Measurements from ENCODE around the gene PLEKHG1. TPM values are rescaled to one million over a fixed set of nuclear protein-coding genes. Genes with fewer than 3 reads are reported as not detected.

The PLEKHG1 gene
- total RNA-seq, 1 donor from 2014 or later = 42.2 TPM

GRCh38 chr6:150635906-150636514 lies 36.3 kb downstream of the PLEKHG1 start:
- peaks cover 83% of the 10 kb centered on the region for H3K4me1 Mint-ChIP-seq (ENCODE audit: low read depth)
- peak overlapping the region; percentile 83 for H3K27ac Mint-ChIP-seq
- peak overlapping the region; percentile 8 for H3K4me3 Mint-ChIP-seq (ENCODE audit: low read depth)
- no peak for DNase-seq (ENCODE audit: low spot score, unreplicated experiment)
- H3K36me3 Mint-ChIP-seq (ENCODE audit: insufficient read depth) = peaks cover 10% of the 10 kb centered on the region
- TF ChIP-seq CTCF (IDR thresholded peaks at IDR 0.05; ENCODE audit: unreplicated experiment) = no peak
- H3K27me3 Mint-ChIP-seq = no peaks in the 10 kb centered on the region
- H3K9me3 Mint-ChIP-seq (ENCODE audit: low read depth) = peaks cover 4% of the 10 kb centered on the region

- H3K9me3 Mint-ChIP-seq (ENCODE audit: low read depth) = peaks cover 4% of the 10 kb centered on the region
- peaks cover 10% of the 10 kb centered on the region for H3K36me3 Mint-ChIP-seq (ENCODE audit: insufficient read depth)
- no peak overlapping the region for H3K27ac Mint-ChIP-seq
- H3K4me1 Mint-ChIP-seq (ENCODE audit: low read depth) = peaks cover 80% of the 10 kb centered on the region
- H3K27me3 Mint-ChIP-seq = no peaks in the 10 kb centered on the region
- no peak for DNase-seq (ENCODE audit: low spot score, unreplicated experiment)
- no peak for TF ChIP-seq CTCF (IDR thresholded peaks at IDR 0.05; ENCODE audit: unreplicated experiment)
- H3K4me3 Mint-ChIP-seq (ENCODE audit: low read depth) = no peak overlapping the region
Measured at GRCh38 chr6:150636808-150637207, 37.1 kb downstream of the PLEKHG1 start.

GRCh38 chr6:150637266-150637665 lies 37.6 kb downstream of the PLEKHG1 start:
- no peak overlapping the region for H3K4me3 Mint-ChIP-seq (ENCODE audit: low read depth)
- peaks cover 10% of the 10 kb centered on the region for H3K36me3 Mint-ChIP-seq (ENCODE audit: insufficient read depth)
- no peak for DNase-seq (ENCODE audit: low spot score, unreplicated experiment)
- H3K27me3 Mint-ChIP-seq = no peaks in the 10 kb centered on the region
- H3K4me1 Mint-ChIP-seq (ENCODE audit: low read depth) = peaks cover 76% of the 10 kb centered on the region
- peak overlapping the region; percentile 89 for H3K27ac Mint-ChIP-seq
- no peak for TF ChIP-seq CTCF (IDR thresholded peaks at IDR 0.05; ENCODE audit: unreplicated experiment)
- H3K9me3 Mint-ChIP-seq (ENCODE audit: low read depth) = peaks cover 4% of the 10 kb centered on the region

GRCh38 chr6:150638267-150638666 lies 38.6 kb downstream of the PLEKHG1 start:
- no peak for DNase-seq (ENCODE audit: low spot score, unreplicated experiment)
- H3K27ac Mint-ChIP-seq = peak overlapping the region; percentile 92
- peaks cover 4% of the 10 kb centered on the region for H3K9me3 Mint-ChIP-seq (ENCODE audit: low read depth)
- no peak for TF ChIP-seq CTCF (IDR thresholded peaks at IDR 0.05; ENCODE audit: unreplicated experiment)
- peak overlapping the region; percentile 30 for H3K4me3 Mint-ChIP-seq (ENCODE audit: low read depth)
- H3K27me3 Mint-ChIP-seq = no peaks in the 10 kb centered on the region
- H3K36me3 Mint-ChIP-seq (ENCODE audit: insufficient read depth) = peaks cover 10% of the 10 kb centered on the region
- peaks cover 66% of the 10 kb centered on the region for H3K4me1 Mint-ChIP-seq (ENCODE audit: low read depth)

GRCh38 chr6:150638765-150639164 lies 39.1 kb downstream of the PLEKHG1 start:
- peaks cover 4% of the 10 kb centered on the region for H3K9me3 Mint-ChIP-seq (ENCODE audit: low read depth)
- peaks cover 10% of the 10 kb centered on the region for H3K36me3 Mint-ChIP-seq (ENCODE audit: insufficient read depth)
- H3K4me3 Mint-ChIP-seq (ENCODE audit: low read depth) = peak overlapping the region; percentile 30
- H3K27me3 Mint-ChIP-seq = no peaks in the 10 kb centered on the region
- no peak for DNase-seq (ENCODE audit: low spot score, unreplicated experiment)
- no peak for TF ChIP-seq CTCF (IDR thresholded peaks at IDR 0.05; ENCODE audit: unreplicated experiment)
- peak overlapping the region; percentile 92 for H3K27ac Mint-ChIP-seq
- H3K4me1 Mint-ChIP-seq (ENCODE audit: low read depth) = peaks cover 61% of the 10 kb centered on the region

Data from progenitor cell of endocrine pancreas (in vitro differentiated cells).